SK-N-SH treated with all-trans-retinoic acid at 6 μM for 48 hours (cell line): ENCODE measurements around the gene RIPOR2.

Source experiments
- ATAC-seq: fragments of 200-7000 bp; cut with Tn5 transposase; 3 replicates; pipeline ENCODE4 v1.9.1; 2020; ENCODE audit warnings: mild to moderate bottlenecking, moderate library complexity
- ARNTL ChIP-seq: fragments of 450-650 bp; formaldehyde crosslinking; IDR thresholded peaks from 2 replicates; pipeline ENCODE4 v1.5.0; 2020; ENCODE audit warnings: low read depth, mild to moderate bottlenecking, moderate library complexity, borderline replicate concordance
- BACH2 ChIP-seq: fragments of 250-450 bp; sonication (Bioruptor Pico); IDR thresholded peaks from 2 replicates; pipeline ENCODE4 v1.9.0; 2021; ENCODE audit warnings: mild to moderate bottlenecking, borderline replicate concordance
- CSDC2 ChIP-seq: fragments of 250-450 bp; sonication (Bioruptor Pico); IDR thresholded peaks from 2 replicates; pipeline ENCODE4 v1.5.0; 2020; ENCODE audit warnings: mild to moderate bottlenecking, moderate library complexity
- ESRRG ChIP-seq: fragments of 250-450 bp; sonication (Bioruptor Pico); IDR thresholded peaks from 2 replicates; pipeline ENCODE4 v1.6.1; 2021; ENCODE audit warnings: mild to moderate bottlenecking
- GLIS3 ChIP-seq: fragments of 250-450 bp; sonication (Bioruptor Pico); IDR thresholded peaks from 2 replicates; pipeline ENCODE4 v1.5.0; 2020; ENCODE audit warnings: mild to moderate bottlenecking, moderate library complexity
- OSR1 ChIP-seq: fragments of 250-450 bp; sonication (Bioruptor Pico); IDR thresholded peaks from 2 replicates; pipeline ENCODE4 v1.8.0; 2022; ENCODE audit warnings: moderate library complexity, mild to moderate bottlenecking, inconsistent platforms
- PPARA ChIP-seq: fragments of 250-450 bp; sonication (Bioruptor Pico); IDR thresholded peaks from 2 replicates; pipeline ENCODE4 v1.5.0; 2020; ENCODE audit warnings: mild to moderate bottlenecking, borderline replicate concordance
- RARB ChIP-seq: fragments of 250-450 bp; sonication (Bioruptor Pico); IDR thresholded peaks from 2 replicates; pipeline ENCODE4 v1.8.0; 2021; ENCODE audit warnings: mild to moderate bottlenecking, moderate library complexity
- SNAI2 ChIP-seq: fragments of 250-450 bp; sonication (Bioruptor Pico); IDR thresholded peaks from 2 replicates; pipeline ENCODE4 v1.5.0; 2020; ENCODE audit warnings: mild to moderate bottlenecking, moderate library complexity
- TCF4 ChIP-seq: fragments of 250-450 bp; sonication (Bioruptor Pico); IDR thresholded peaks from 2 replicates; pipeline ENCODE4 v1.8.0; 2021; ENCODE audit warnings: mild to moderate bottlenecking, moderate library complexity, borderline replicate concordance
- TOX ChIP-seq: fragments of 250-450 bp; sonication (Bioruptor Pico); IDR thresholded peaks from 2 replicates; pipeline ENCODE4 v1.8.0; 2021; ENCODE audit warnings: mild to moderate bottlenecking, moderate library complexity, borderline replicate concordance
- ZC3H10 ChIP-seq: fragments of 250-450 bp; sonication (Bioruptor Pico); IDR thresholded peaks from 2 replicates; pipeline ENCODE4 v1.5.1; 2021; ENCODE audit warnings: mild to moderate bottlenecking, moderate library complexity
- ZFP3 ChIP-seq: fragments of 250-450 bp; sonication (Bioruptor Pico); IDR thresholded peaks from 2 replicates; pipeline ENCODE4 v1.5.0; 2020; ENCODE audit warnings: mild to moderate bottlenecking, moderate library complexity
- ZFP30 ChIP-seq: fragments of 450-650 bp; formaldehyde crosslinking; IDR thresholded peaks from 2 replicates; pipeline ENCODE4 v1.5.0; 2022; ENCODE audit warnings: mild to moderate bottlenecking, moderate library complexity
- ZNF70 ChIP-seq: fragments of 450-650 bp; formaldehyde crosslinking; IDR thresholded peaks from 2 replicates; pipeline ENCODE4 v1.5.0; 2020; ENCODE audit warnings: mild to moderate bottlenecking, moderate library complexity
- ZNF8 ChIP-seq: fragments of 450-650 bp; formaldehyde crosslinking; IDR thresholded peaks from 2 replicates; pipeline ENCODE4 v1.5.0; 2020; ENCODE audit warnings: mild to moderate bottlenecking, moderate library complexity
- TF ChIP-seq, protein P1 (sequence below): fragments of 250-450 bp; sonication (Bioruptor Pico); IDR thresholded peaks from 2 replicates; pipeline ENCODE4 v1.5.1; 2020; ENCODE audit warnings: low read depth, mild to moderate bottlenecking, moderate library complexity
- TF ChIP-seq, protein P2 (sequence below): fragments of 250-450 bp; sonication (Bioruptor Pico); IDR thresholded peaks from 2 replicates; pipeline ENCODE4 v1.5.1; 2021; ENCODE audit warnings: mild to moderate bottlenecking, moderate library complexity
- TF ChIP-seq, protein P3 (sequence below): fragments of 250-450 bp; sonication (Bioruptor Pico); IDR thresholded peaks from 2 replicates; pipeline ENCODE4 v1.8.0; 2020; ENCODE audit warnings: mild to moderate bottlenecking, moderate library complexity, borderline replicate concordance
- TF ChIP-seq, protein P4 (sequence below): fragments of 250-450 bp; sonication (Bioruptor Pico); IDR thresholded peaks from 2 replicates; pipeline ENCODE4 v1.5.0; 2020; ENCODE audit warnings: mild to moderate bottlenecking, moderate library complexity

Gene RIPOR2

DNA sequence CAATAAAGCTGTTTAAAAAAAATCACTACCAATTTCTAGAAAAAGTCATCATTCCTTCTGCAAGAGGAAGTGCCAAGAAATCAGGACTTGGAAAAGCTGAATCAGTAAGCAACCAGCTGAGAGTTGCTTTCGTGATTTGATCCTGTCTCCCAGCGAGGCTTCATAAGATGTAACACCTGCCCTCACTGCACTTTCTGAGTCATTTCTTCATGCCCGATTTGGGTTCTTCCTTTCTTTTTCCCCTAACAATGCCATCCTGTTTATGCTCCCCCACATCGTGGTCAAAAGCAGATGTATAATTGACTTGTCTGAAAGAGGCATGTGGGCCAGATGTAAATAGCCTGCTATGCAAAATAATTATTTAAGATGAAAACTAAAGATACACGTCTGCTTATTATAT is 52.1 kb downstream of the RIPOR2 start (continued):
- TF ChIP-seq BACH2 (CRISPR knock-in tag) (no peak), TOX (CRISPR knock-in tag) (no peak), ZNF70 (CRISPR knock-in tag) (no peak), TCF4 (no peak)

DNA sequence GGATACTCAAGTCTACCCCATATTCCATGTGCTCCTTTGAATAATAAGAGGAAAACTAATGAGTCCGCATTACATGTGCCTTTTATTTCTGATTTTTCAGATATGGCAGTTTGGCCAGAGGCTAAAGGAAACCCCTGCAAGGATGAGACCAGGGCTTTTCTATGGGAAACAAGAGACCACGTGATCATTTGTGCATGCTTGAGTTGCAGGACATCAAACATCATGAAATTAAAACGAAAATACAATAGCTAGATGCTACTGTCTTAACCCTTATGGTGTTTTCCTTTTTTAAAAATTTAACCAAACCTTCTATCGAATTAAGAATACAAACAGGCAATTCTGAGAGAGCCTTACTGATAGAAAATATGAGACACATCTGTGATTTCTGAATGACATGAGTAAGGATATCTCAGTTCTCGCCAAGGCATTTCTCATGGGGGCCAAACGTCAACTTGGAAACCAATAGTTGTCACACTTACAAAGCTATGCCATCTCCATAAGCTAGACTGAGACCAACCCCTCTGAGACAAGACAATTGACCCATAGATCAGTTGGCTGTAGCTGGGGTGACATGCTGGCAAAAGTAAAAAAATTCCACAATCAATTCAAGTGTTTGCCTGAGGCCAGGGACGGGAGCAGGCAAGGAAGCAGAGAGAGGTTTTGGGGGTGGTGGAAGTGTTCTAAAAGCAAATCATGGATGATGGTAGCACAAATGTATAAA is 52.8 kb downstream of the RIPOR2 start:
- no peak for ATAC-seq
- TF ChIP-seq ARNTL (CRISPR knock-in tag) = no peak
- no peak for TF ChIP-seq ZNF8 (CRISPR knock-in tag)
- no peak for TF ChIP-seq BACH2 (CRISPR knock-in tag)
- TF ChIP-seq RARB = no peak
- TF ChIP-seq ESRRG (CRISPR knock-in tag) = no peak
- TF ChIP-seq SNAI2 (CRISPR knock-in tag) = no peak
- no peak for TF ChIP-seq GLIS3 (CRISPR knock-in tag)
- TF ChIP-seq, protein P1, sequence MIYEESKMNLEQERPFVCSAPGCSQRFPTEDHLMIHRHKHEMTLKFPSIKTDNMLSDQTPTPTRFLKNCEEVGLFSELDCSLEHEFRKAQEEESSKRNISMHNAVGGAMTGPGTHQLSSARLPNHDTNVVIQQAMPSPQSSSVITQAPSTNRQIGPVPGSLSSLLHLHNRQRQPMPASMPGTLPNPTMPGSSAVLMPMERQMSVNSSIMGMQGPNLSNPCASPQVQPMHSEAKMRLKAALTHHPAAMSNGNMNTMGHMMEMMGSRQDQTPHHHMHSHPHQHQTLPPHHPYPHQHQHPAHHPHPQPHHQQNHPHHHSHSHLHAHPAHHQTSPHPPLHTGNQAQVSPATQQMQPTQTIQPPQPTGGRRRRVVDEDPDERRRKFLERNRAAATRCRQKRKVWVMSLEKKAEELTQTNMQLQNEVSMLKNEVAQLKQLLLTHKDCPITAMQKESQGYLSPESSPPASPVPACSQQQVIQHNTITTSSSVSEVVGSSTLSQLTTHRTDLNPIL (CRISPR knock-in tag) = no peak
- TF ChIP-seq ZC3H10 (CRISPR knock-in tag) = no peak
- no peak for TF ChIP-seq OSR1 (CRISPR knock-in tag)

DNA sequence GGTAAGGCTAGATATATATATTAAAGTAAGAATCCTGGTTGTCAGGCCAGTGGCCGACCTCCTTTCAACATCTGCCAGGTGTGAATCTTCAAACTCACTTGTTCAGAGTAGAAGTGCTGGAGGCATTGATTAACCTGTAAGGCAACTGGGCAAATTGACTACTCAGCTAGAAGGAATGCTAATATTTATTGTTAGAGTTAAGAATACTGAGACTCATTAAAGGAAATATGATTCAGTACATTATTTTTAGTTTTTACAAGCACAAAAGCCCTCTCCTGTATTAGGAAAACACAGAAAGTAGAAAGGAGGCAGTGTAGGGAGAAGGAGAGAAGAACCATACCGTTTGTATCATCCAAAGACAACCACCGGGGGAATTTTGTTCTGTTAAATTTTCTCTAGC is 53.5 kb downstream of the RIPOR2 start:
- TF ChIP-seq TCF4 (no peak), ZFP3 (no peak), OSR1 (CRISPR knock-in tag) (no peak), PPARA (CRISPR knock-in tag) (no peak)
- TF ChIP-seq, protein P2, sequence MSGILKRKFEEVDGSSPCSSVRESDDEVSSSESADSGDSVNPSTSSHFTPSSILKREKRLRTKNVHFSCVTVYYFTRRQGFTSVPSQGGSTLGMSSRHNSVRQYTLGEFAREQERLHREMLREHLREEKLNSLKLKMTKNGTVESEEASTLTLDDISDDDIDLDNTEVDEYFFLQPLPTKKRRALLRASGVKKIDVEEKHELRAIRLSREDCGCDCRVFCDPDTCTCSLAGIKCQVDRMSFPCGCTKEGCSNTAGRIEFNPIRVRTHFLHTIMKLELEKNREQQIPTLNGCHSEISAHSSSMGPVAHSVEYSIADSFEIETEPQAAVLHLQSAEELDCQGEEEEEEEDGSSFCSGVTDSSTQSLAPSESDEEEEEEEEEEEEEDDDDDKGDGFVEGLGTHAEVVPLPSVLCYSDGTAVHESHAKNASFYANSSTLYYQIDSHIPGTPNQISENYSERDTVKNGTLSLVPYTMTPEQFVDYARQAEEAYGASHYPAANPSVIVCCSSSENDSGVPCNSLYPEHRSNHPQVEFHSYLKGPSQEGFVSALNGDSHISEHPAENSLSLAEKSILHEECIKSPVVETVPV (CRISPR knock-in tag) = no peak
- TF ChIP-seq, protein P3, sequence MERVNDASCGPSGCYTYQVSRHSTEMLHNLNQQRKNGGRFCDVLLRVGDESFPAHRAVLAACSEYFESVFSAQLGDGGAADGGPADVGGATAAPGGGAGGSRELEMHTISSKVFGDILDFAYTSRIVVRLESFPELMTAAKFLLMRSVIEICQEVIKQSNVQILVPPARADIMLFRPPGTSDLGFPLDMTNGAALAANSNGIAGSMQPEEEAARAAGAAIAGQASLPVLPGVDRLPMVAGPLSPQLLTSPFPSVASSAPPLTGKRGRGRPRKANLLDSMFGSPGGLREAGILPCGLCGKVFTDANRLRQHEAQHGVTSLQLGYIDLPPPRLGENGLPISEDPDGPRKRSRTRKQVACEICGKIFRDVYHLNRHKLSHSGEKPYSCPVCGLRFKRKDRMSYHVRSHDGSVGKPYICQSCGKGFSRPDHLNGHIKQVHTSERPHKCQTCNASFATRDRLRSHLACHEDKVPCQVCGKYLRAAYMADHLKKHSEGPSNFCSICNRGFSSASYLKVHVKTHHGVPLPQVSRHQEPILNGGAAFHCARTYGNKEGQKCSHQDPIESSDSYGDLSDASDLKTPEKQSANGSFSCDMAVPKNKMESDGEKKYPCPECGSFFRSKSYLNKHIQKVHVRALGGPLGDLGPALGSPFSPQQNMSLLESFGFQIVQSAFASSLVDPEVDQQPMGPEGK = no peak
- no peak for ATAC-seq

DNA sequence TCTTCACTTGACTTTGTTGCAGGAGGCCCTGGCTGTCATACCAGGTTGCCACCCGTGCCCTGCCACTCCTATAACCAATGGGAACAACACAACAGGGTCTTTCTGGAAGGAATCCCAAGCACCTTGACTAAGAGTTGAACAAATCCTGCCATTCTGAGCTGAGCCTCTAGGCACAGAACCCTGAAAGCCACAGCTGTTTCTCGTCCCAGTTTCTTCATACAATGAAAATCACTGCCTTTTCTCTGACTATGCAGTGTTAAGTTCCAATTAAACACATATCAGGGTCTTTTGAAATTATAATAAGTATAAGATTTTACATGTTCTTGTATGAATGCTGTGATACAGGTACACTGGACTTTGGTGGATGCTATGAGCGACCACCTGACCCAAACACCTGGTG is 54.4 kb downstream of the RIPOR2 start:
- ATAC-seq = no peak

More for the DNA sequence above, 54.4 kb downstream of the RIPOR2 start:
- no peak for TF ChIP-seq GLIS3 (CRISPR knock-in tag)
- no peak for TF ChIP-seq ESRRG (CRISPR knock-in tag)
- no peak for TF ChIP-seq ARNTL (CRISPR knock-in tag)
- TF ChIP-seq, protein P3 = no peak
- TF ChIP-seq CSDC2 (CRISPR knock-in tag) = no peak
- TF ChIP-seq, protein P4, sequence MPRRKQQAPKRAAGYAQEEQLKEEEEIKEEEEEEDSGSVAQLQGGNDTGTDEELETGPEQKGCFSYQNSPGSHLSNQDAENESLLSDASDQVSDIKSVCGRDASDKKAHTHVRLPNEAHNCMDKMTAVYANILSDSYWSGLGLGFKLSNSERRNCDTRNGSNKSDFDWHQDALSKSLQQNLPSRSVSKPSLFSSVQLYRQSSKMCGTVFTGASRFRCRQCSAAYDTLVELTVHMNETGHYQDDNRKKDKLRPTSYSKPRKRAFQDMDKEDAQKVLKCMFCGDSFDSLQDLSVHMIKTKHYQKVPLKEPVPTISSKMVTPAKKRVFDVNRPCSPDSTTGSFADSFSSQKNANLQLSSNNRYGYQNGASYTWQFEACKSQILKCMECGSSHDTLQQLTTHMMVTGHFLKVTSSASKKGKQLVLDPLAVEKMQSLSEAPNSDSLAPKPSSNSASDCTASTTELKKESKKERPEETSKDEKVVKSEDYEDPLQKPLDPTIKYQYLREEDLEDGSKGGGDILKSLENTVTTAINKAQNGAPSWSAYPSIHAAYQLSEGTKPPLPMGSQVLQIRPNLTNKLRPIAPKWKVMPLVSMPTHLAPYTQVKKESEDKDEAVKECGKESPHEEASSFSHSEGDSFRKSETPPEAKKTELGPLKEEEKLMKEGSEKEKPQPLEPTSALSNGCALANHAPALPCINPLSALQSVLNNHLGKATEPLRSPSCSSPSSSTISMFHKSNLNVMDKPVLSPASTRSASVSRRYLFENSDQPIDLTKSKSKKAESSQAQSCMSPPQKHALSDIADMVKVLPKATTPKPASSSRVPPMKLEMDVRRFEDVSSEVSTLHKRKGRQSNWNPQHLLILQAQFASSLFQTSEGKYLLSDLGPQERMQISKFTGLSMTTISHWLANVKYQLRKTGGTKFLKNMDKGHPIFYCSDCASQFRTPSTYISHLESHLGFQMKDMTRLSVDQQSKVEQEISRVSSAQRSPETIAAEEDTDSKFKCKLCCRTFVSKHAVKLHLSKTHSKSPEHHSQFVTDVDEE (CRISPR knock-in tag) = no peak
- TF ChIP-seq SNAI2 (CRISPR knock-in tag) = no peak
- no peak for TF ChIP-seq ZFP30
- TF ChIP-seq ZNF8 (CRISPR knock-in tag) = no peak
- TF ChIP-seq ZFP3 = no peak
- no peak for TF ChIP-seq TOX (CRISPR knock-in tag)
- TF ChIP-seq, protein P1 (CRISPR knock-in tag) = no peak
- no peak for TF ChIP-seq TCF4
